ENCODE results near the gene OGDH.
A peak's percentile ranks its signal among the peaks of the same experiment; 100 is the strongest.

Gene OGDH

GRCh38 chr7:44736896-44737295 lies 130.5 kb downstream of the OGDH start:
- DNase-seq (ENCODE audit: low read depth in 2 of 2), result no peak

- no peak for DNase-seq (ENCODE audit: low read depth in 2 of 2)
These were observed 131.8 kb downstream of the OGDH start for GRCh38 chr7:44738051-44738723.

GRCh38 chr7:44738876-44739665 lies 132.6 kb downstream of the OGDH start:
- DNase-seq (ENCODE audit: low read depth in 2 of 2), result no peak

- DNase-seq (ENCODE audit: low read depth in 2 of 2), result no peak
These were observed 133.6 kb downstream of the OGDH start for GRCh38 chr7:44740055-44740454.

GRCh38 chr7:44743750-44744149 lies 137.3 kb downstream of the OGDH start:
- DNase-seq (ENCODE audit: low read depth in 2 of 2), result no peak

- peak; percentile 87 to 90 for DNase-seq (ENCODE audit: low read depth in 2 of 2)
These were observed 141.9 kb downstream of the OGDH start, which contains the start of gene ZMIZ2 for GRCh38 chr7:44748045-44748947. Gene ZMIZ2, plus strand, starts transcription at chr7:44748847. Its CDS starts 7,403 bp downstream, at chr7:44756250.

- DNase-seq (ENCODE audit: low read depth in 2 of 2), result no peak
These were observed 142.7 kb downstream of the OGDH start for GRCh38 chr7:44748948-44749731.

- no peak for DNase-seq (ENCODE audit: low read depth in 2 of 2)
These were observed 143.6 kb downstream of the OGDH start for GRCh38 chr7:44749992-44750391.

- DNase-seq (ENCODE audit: low read depth in 2 of 2), result no peak
These were observed 144.0 kb downstream of the OGDH start for GRCh38 chr7:44750424-44750823.

GRCh38 chr7:44750921-44751571 lies 144.6 kb downstream of the OGDH start:
- DNase-seq (ENCODE audit: low read depth in 2 of 2), result peak in 1 of 2 donors; percentile 22

- no peak for DNase-seq (ENCODE audit: low read depth in 2 of 2)
These were observed 146.4 kb downstream of the OGDH start for GRCh38 chr7:44752822-44753221.

- DNase-seq (ENCODE audit: low read depth in 2 of 2), result no peak
These were observed 148.6 kb downstream of the OGDH start for GRCh38 chr7:44754802-44755697.

- DNase-seq (ENCODE audit: low read depth in 2 of 2), result no peak
These were observed 149.5 kb downstream of the OGDH start for GRCh38 chr7:44755698-44756627.

GRCh38 chr7:44756904-44757303 lies 150.5 kb downstream of the OGDH start:
- no peak for DNase-seq (ENCODE audit: low read depth in 2 of 2)

- no peak for DNase-seq (ENCODE audit: low read depth in 2 of 2)
These were observed 150.9 kb downstream of the OGDH start for GRCh38 chr7:44757311-44757710.

- DNase-seq (ENCODE audit: low read depth in 2 of 2), result no peak
These were observed 151.3 kb downstream of the OGDH start for GRCh38 chr7:44757739-44758138.
